SK-N-SH (cell line): ENCODE results near the gene OR10G3.

Source experiments
- CHD2 ChIP-seq: fragments of 150-350 bp; IDR thresholded peaks from 2 replicates; pipeline ENCODE4 v1.6.1; 2018; ENCODE audit warnings: low read length; ENCODE audit not compliant: partially characterized antibody
- CTCF ChIP-seq: fragments of 200-600 bp; sonication (generic); IDR thresholded peaks from 2 replicates; pipeline ENCODE4 v1.6.1; 2017; ENCODE audit warnings: antibody characterized with exemption, mild to moderate bottlenecking, moderate library complexity
- EP300 ChIP-seq, 2 experiments: IDR thresholded peaks; 2 replicates each; pipeline versions ENCODE4 v1.4.0 to v1.6.1; 2012; ENCODE audit warnings: borderline replicate concordance in 1 of 2, low read depth in 1 of 2, low read length in 1 of 2
- EZH2phosphoT487 ChIP-seq: fragments of 200-600 bp; sonication (generic); IDR thresholded peaks from 2 replicates; pipeline ENCODE4 v1.6.1; 2017; ENCODE audit warnings: low read depth, mixed run types, mild to moderate bottlenecking, antibody characterized with exemption, moderate library complexity, borderline replicate concordance
- FOXJ3 ChIP-seq: sonication (generic); formaldehyde crosslinking; IDR thresholded peaks from 2 replicates; pipeline ENCODE4 v1.5.1; 2020; ENCODE audit warnings: mild to moderate bottlenecking, missing genetic modification reagents
- GABPA ChIP-seq: IDR thresholded peaks from 2 replicates; pipeline ENCODE4 v1.4.0; 2012; ENCODE audit warnings: low read depth, mild to moderate bottlenecking
- JUND ChIP-seq: IDR thresholded peaks from 2 replicates; pipeline ENCODE4 v1.4.0; 2012
- NFIC ChIP-seq: IDR thresholded peaks from 2 replicates; pipeline ENCODE4 v1.4.0; 2012; ENCODE audit warnings: borderline replicate concordance
- RCOR1 ChIP-seq: fragments of 150-350 bp; IDR thresholded peaks from 2 replicates; pipeline ENCODE4 v1.6.1; 2017; ENCODE audit warnings: antibody characterized with exemption, low read length
- RFX5 ChIP-seq: IDR thresholded peaks from 2 replicates; pipeline ENCODE4 v1.6.1; 2012; ENCODE audit warnings: mild to moderate bottlenecking, improper control_type of control experiment, low read length
- RXRA ChIP-seq: IDR thresholded peaks from 2 replicates; pipeline ENCODE4 v1.4.0; 2012; ENCODE audit warnings: low read depth, mild to moderate bottlenecking, borderline replicate concordance
- SIN3A ChIP-seq: IDR thresholded peaks from 2 replicates; pipeline ENCODE4 v1.6.1; 2012; ENCODE audit warnings: low read depth, mild to moderate bottlenecking, low read length, moderate library complexity, borderline replicate concordance
- TCF12 ChIP-seq: IDR thresholded peaks from 2 replicates; pipeline ENCODE4 v1.4.0; 2012

DNA sequence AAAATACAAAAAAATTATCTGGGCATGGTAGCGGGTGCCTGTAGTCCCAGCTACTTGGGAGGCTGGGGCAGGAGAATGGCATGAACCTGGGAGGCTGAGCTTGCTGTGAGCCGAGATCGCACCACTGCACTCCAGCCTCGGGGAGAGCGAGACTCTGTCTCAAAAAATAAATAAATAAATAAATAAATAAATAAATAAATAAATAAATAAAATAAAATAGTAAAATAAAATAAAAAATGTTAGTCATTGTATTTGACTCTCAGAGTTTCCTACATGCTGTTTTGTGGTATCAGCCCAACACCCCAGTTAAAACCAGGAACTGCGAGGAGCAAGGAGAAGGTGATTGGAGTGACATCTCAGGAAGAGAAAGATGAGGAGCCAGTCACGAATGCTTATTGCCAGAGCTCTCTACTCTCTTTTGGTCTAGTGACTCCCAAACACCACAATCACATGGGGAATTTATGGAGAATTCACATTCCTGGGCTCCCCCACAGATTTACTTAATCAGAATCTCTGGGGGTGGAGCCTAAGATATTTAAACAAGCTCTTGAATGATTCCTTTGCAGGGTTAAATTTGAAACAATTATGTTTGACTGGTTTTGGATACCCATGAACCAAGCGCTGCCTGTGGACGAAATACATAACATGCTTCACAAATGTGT, 38.3 kb downstream of the OR10G3 start:
- no peak for TF ChIP-seq EZH2phosphoT487
- no peak for TF ChIP-seq CTCF
- TF ChIP-seq GABPA, result no peak
- no peak for TF ChIP-seq CHD2
- no peak for TF ChIP-seq RFX5
- no peak for TF ChIP-seq FOXJ3 (CRISPR knock-in tag)
- TF ChIP-seq RCOR1, result no peak
- no peak for TF ChIP-seq NFIC
- TF ChIP-seq SIN3A, result no peak
- no peak for TF ChIP-seq JUND
- TF ChIP-seq RXRA, result no peak
- no peak for TF ChIP-seq TCF12
- TF ChIP-seq EP300 (IDR thresholded peaks at IDR 0.05; ENCODE audit: borderline replicate concordance in 1 of 2, low read depth in 1 of 2, low read length in 1 of 2), result no peak
